Fibroblast of mammary gland (primary cell): ENCODE results near the gene INPP5A.

Experiments used
- DNase-seq: peaks from one replicate; pipeline ENCODE4 v3.0.0-alpha.2; 2010; ENCODE audit warnings: low read depth
- H3K4me3 ChIP-seq: 2 replicates; pipeline ENCODE4 v1.5.1; 2011; ENCODE audit warnings: low read depth, mild to moderate bottlenecking, low read length, moderate library complexity; ENCODE audit not compliant: control insufficient read depth
- CTCF ChIP-seq: conservative IDR thresholded peaks from 2 replicates; pipeline ENCODE4 v1.5.1; 2011; ENCODE audit warnings: low read depth, low read length, inconsistent platforms; ENCODE audit not compliant: control insufficient read depth, insufficient read depth

INPP5A gene

GRCh38 chr10:132808383-132809231 is 271.0 kb downstream of the INPP5A start:
- TF ChIP-seq CTCF, result no peak
- H3K4me3 ChIP-seq, result no peak overlapping the region
- no peak for DNase-seq

GRCh38 chr10:132809232-132810140 is 271.9 kb downstream of the INPP5A start:
- H3K4me3 ChIP-seq, result no peak overlapping the region
- no peak for TF ChIP-seq CTCF
- DNase-seq, result no peak

GRCh38 chr10:132810141-132810806 is 272.7 kb downstream of the INPP5A start:
- no peak for DNase-seq
- no peak overlapping the region for H3K4me3 ChIP-seq
- TF ChIP-seq CTCF, result no peak

GRCh38 chr10:132810807-132811700 is 273.5 kb downstream of the INPP5A start:
- no peak for DNase-seq
- no peak overlapping the region for H3K4me3 ChIP-seq
- TF ChIP-seq CTCF, result no peak

- no peak overlapping the region for H3K4me3 ChIP-seq
- TF ChIP-seq CTCF, result no peak
- no peak for DNase-seq
Measured at GRCh38 chr10:132811891-132812481, 274.4 kb downstream of the INPP5A start.
